Fibroblast of skin of abdomen (primary cell): ENCODE results near the gene CYB5R3.
A peak's percentile ranks its signal among the peaks of the same experiment; 100 is the strongest.
"Not testable (repeated sequence)": the region's sequence is repeated elsewhere in the genome, so short reads cannot be mapped to it uniquely, and the experiment has no call there.

Experiments
- DNase-seq: peaks from one replicate; pipeline ENCODE4 v3.0.0-alpha.2; 2013

CYB5R3 gene

DNA sequence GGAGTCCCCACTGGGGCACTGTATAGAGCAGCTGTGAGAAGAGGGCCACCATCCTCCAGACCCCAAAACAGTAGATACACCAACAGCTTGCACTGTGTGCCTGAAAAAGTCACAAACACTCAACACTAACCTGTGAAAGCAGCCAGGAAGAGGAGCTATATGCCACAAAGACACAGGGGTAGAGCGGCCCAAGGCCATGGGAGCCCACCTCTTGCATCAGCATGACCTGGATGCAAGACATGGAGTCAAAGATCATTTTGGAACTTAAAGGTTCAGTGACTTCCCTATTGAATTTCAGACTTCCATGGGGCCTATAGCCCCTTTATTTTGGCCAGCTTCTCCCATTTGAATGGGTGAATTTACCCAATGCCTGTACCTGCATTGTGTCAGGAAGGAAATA is 29.7 kb upstream of the CYB5R3 start:
- DNase-seq: no peak

DNA sequence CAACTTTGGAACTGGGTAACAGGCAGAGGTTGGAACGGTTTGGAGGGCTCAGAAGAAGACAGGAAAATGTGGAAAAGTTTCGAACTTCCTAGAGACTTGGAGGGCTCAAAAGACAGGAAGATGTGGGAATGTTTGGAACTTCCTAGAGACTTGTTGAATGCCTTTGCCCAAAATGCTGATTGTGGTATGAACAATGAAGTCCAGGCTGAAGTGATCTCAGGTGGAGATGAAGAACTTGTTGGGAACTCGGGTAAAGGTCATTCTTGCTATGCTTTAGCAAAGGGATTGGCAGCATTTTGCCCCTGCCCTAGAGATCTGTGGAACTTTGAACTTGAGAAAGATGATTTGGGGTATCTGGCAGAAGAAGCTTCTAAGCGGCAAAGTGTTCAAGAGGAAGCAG is 28.7 kb upstream of the CYB5R3 start:
- DNase-seq: not testable (repeated sequence)

DNA sequence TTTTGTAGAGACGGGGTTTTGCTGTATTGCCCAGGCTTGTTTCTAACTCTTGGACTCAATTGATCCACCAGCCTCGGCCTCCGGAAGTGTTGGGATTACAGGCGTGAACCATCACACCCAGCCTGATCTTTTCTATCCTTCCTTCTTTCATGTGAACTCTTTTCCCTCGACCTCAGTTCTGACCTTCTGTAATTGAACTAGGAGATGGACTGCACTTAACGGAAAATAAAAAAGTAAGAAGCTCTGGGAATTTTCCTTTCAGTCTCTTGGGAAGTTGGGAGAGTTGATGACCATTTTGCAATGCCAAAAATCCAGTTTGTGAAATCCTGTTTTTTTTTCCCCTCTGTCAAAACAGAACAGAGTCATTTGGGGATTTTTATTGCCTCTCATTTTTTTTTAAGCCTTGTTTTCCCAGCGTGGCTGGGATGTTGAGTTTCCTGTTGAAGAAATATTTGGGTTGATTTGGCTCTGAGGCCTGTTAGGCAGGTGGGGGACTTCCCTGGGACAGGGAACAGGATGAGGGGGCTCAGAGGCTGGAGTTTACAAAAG is 26.9 kb upstream of the CYB5R3 start:
- DNase-seq: peak; percentile 33

DNA sequence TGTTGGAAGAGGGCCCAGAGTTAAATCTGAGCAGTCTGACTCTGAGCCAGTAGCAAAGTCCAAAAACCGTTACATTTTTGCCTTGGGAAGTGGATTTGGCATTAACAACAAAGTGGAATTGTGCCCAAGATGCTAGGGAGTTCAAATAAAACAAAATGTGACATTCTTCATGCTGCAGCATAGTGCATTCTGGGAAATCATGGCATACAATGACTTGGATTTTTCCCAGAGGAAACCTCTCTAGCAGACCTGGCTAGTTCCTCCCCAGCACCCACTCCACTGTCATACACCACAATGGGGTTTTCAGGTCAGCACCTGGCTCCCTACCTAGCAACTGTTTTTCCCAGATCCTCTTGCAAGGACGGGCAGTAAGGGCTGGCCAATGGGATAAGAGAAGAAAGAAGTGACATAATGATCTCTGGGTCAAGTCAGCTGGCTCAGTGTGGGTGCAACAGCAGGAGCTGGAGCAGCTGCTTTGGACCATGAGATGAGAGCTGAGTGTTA is 24.8 kb upstream of the CYB5R3 start:
- no peak for DNase-seq

DNA sequence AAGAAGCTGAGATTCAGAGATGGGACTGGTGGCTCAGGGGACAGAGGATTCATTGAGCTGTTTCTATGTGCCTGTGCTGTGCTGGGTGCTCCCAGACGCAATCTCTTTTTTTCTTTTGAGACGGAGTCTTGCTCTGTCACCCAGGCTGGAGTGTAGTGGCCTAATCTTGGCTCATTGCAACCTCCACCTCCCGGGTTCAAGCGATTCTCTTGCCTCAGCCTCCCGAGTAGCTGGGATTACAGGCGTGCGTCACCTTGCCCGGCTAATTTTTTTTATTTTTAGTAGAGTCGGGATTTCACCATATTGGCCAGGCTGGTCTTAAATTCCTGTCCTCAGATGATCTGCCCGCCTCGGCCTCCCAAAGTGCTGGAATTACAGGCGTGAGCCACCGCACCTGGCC is 23.9 kb upstream of the CYB5R3 start:
- not testable (repeated sequence) for DNase-seq

DNA sequence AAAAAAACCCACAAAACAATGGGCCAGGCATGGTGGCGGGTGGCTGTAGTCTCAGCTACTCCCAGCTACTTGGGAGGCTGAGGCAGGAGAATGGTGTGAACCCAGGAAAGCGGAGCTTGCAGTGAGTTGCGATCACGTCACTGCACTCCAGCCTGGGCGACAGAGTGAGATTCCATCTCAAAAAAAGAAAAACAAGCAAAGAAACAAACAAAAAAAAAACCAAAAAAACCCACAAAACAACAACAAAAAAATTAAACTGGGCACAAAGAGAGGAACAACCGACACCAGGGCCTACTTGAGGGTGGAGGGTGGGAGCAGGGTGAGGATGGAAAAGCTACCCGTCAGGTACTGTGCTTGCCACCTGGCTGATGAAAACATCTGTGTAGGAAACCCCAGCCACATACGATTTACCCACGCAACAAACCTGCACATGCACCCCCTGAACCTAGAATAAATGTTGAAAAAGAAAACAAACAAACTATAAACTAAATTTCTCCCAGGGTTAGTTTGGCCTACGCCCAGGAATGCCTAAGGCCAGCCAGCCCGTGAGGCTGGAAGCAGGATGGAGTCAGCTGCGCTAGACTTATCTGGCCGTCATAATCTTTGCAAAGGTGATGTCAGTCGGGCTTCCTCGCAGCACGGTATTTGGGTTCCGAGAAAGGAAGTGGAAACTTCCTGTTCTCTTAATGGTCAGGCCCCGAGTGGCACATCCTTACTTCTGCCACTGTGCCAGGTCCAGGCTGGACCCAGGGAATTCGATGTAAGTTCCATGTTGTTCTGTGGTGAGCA is 21.9 kb upstream of the CYB5R3 start:
- no peak for DNase-seq

DNA sequence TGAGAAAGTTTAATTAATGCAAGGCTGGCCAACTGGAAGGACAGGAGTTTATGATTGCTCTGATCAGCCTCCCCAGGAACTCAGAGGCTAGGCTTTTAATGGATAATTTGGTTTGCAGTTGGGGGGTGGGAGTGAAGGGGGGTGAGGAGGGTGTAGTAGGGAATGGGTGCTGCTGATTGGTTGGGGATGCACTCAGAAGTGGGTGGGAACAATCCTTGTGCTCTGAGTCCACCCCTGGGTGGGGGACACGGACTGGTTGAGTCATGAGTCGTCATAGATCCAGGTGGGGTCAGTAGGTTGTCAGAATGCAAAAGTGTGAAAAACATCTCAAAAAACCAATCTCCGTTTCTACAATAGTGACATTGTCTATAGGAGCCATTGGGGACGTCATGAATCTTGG is 20.9 kb upstream of the CYB5R3 start:
- no peak for DNase-seq

DNA sequence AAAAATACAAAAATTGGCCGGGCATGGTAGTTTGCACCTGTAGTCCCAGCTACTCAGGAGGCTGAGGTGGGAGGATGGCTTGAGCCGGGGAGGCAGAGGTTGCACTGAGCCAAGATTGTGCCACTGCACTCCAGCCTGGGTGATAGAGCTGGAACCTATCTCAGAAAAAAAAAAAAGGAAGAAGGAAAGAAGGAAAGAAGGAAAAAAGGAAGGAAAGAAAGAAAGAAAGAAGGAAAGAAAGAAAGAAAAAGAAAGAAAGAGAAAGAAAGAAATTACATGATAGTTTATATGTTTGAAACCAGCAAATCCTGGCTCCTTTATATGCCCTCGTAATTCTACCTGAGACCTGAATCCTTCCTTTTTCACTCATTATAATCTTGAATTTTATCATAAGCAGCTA is 17.2 kb upstream of the CYB5R3 start:
- not testable (repeated sequence) for DNase-seq

DNA sequence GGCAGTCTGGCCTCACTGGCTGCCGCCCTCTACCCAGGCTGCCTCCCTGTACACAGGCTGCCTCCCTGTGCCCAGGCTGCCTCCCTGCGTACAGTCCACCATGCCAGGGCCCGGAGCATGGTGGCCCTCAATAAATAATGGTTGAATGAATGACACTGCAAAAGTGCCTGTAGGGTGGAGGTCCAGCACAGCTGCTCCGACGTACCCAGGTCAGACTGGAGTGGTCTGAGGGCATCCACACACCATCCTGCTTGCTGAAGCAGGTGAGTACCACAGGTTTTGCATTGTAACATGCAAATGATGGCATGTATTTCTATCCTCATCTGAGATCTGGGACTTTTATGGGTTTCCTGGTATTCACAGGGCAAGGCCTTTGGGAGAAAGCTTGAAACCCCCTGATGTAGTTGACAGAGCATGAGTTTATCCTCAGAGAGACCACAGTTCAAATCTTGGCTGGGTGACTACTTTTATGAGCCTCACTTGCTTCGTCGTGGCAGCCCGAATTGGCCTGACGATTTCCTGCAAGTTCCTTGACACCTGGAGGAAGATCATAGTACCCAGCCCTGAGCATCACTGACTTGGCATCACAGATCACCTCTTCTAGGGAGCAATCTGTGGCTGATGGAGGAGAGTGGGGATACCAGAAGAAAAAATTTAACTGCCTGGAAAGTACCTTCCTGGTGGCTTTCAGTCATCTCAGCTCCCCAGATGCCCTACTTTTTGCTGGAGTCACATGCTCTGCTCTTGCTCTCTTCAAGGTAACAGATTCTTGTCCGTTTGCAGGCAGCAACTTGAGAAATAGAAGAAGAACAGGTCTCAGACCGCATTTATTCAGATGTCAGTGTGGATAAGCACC is 16.0 kb upstream of the CYB5R3 start:
- no peak for DNase-seq

DNA sequence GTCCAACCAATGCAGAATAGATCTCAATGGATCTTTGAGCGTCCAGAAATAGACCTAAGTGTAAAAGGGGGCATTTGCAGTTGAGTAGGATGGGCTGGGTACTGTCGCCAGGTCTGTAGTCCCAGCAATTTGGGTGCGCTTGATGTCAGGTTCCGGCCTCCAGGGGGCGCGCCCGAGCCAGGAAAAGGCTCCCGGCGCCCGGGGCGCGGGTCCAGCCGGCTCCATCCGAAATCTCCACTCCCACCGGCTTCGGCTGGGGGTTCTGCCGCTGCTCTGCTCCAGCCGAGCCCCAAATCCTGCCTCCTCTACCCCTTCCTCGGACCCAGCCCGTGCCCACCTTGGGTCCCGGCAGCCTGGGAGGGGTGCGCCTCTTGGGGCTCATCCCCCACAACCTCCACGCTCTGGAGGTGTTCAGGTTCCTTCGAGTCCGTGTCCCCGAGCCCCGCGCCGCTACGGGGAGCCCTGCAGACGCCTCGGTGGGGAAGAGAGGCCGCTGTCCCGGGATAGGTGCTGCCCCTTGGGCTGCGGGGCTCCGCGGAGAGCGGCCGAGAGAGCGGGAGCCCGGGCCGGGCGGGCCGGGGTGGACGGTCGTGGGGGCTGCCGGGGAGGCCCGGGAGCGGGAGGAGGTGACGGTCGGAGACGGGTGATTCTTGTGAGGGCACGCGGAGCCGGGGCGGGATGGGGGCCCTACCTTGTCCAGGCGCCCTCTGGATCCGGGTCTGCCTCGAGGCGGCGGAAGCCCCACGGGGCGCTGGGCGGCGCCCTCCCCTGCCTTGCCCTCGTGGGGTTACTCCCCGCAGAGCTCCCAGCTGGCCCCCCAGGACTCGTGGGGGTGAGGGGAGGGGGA is 13.0 kb upstream of the CYB5R3 start:
- peak; percentile 67 for DNase-seq

DNA sequence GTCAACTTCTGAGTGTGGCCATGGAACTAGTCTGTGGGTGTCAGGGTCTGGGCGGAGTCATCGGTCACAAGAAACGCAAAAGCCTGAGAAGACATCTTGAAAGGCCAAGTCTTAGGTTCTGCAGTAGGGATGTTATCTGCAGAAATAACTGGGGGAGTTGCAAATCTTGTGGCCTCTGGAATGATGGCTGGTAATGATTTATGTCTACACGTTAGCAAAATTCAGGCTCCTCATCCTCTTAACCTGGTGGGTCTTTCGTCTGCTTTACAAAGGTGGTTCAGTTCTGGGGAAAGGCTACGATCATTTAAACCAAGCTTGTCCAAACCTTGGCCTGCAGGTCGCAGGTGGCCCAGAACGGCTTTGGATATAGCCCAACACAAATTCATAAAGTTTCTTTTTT is 7.4 kb upstream of the CYB5R3 start:
- DNase-seq: no peak

DNA sequence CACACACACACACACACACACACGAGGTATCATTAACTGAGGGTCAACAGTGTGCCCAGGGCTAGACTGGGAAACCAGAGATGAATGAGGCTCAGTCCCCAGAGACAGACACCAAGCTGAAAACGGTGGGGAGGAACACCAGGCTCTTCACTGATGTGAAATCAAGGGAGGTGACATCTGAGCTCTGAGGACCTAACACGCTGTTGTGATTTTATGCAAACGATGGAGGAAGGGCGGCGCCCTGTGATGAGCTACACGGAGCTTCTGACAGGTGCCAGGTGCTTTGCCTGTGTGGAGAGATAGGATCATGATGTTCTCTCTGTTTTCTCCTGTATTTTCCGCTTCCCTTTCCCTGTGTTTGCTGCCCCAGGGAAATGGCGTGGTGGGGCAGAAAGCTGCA is 6.5 kb upstream of the CYB5R3 start:
- no peak for DNase-seq

DNA sequence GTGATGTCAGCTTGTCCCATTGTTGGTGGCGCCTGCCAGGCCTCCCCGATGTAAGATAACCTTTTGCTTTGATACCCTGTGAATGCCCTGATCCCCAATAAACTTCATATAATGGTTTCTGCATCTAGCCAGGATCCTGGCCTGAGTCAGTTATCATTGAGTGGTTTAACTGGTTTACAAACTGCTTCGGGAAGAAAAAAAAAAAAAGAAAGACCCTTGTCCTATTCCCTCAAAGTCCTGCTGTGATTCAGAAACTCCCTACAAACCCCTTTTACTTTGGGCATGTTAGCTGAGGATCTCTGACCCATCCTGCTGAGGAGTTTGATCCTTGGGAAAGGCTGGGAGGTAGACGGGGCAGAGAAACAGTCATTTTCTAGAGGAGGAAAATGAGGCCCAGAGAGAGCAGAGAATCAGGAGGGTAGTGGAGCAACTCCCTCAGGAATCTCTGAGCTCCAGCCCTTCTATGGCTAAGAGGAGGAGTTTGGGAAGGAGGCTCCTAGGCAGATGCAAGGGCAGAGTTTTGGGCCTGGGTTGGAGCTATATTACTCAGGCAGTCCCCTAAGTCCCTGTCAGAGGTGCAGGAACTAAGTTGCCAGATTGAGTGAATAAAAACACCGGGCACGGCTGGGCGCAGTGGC is 5.4 kb upstream of the CYB5R3 start:
- no peak for DNase-seq

DNA sequence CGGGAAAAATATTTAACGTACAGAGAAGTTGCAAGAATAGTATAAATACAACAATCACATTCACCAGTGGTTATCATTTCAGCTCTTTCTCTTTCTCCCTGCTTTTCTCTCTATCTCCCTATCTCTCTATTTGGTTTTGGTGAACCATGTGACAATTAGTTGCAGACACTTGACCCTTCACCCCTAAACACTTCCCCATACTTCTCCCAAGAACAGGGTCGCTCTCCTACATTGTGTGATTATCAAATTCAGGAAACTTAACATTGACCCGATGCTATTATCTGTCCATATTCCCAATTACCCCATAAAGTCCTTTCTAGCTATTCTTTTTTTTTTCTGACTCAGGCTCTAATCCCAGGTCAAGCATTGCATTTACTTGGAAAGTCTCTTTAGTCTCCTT is 4.8 kb upstream of the CYB5R3 start:
- no peak for DNase-seq

DNA sequence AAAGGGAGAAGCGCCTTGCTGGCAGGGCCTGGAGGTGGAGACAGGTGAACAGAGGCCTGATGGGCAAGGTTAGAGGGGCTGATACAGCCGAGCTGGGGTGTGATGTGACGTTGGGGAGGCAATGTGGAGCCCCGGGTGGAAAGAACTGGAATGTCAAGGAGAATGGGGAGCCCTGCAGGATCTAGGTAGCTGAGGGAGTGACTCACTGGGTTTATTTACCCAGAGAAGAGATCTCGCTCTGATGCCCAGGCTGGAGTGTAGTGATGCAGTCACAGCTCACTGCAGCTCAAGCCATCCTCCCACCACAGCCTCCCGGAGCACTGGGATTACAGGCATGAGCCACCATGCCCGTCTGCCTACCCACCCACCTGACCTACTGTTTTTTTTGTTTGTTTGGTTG is 1.9 kb upstream of the CYB5R3 start:
- no peak for DNase-seq

DNA sequence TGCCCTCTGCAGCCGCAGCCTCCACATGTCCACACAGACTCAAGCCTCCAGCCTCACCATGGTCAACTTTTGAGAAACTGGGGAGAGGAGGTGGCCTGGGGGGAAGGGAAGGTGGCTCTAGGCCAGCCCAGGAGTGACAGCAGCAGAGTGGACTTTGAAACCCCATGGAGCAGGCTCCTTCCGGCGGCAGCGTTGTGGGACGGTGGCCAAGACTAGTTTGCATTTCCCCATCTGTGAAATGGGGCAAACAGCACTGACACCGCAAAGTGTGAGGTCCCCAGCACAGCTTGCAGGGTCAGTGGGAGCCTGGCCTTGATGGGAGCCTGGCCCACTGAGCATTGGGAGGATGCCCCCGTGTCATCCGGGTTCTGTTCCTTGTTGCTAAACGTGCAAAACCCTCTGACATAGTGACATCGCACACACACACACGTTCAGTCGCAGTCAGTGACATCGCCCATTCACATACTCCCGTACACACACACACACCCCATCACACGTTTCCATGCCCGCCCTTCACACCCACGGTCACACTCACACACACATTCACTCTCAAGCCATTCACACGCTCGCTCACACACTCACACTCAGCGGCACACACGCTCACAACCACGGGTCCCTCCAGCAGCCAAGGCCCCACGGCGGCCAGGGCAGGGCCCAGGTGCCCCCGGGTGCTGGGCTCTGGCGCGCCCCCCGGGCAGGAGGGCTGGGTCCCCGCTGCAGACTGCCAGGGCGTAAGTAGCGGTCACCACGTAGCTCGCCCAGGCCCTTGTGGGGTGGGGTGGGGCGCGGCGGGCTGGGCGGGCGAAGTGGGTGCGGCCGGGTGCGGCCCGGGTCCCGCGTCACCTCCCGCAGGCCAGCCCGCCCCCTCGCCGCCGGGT is 585 bp downstream of the CYB5R3 start:
- DNase-seq: no peak

DNA sequence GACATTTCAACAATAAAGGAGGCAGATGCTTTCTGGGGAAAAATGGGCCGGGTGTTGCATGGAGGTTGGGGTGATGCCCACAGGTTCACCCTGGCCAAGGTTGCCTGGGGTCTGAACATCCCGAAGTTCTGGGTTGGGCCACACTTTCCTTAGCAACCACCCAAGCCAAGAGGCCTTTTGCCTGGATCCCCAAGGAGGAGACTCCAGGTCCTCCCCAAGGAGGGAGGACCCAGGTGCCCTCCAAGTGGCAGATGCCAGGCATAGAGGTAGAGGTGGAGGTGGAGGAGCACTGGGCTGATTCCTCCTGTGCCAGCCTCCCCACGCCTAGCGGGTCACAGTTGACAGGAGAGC is 1.2 kb downstream of the CYB5R3 start:
- DNase-seq: no peak

DNA sequence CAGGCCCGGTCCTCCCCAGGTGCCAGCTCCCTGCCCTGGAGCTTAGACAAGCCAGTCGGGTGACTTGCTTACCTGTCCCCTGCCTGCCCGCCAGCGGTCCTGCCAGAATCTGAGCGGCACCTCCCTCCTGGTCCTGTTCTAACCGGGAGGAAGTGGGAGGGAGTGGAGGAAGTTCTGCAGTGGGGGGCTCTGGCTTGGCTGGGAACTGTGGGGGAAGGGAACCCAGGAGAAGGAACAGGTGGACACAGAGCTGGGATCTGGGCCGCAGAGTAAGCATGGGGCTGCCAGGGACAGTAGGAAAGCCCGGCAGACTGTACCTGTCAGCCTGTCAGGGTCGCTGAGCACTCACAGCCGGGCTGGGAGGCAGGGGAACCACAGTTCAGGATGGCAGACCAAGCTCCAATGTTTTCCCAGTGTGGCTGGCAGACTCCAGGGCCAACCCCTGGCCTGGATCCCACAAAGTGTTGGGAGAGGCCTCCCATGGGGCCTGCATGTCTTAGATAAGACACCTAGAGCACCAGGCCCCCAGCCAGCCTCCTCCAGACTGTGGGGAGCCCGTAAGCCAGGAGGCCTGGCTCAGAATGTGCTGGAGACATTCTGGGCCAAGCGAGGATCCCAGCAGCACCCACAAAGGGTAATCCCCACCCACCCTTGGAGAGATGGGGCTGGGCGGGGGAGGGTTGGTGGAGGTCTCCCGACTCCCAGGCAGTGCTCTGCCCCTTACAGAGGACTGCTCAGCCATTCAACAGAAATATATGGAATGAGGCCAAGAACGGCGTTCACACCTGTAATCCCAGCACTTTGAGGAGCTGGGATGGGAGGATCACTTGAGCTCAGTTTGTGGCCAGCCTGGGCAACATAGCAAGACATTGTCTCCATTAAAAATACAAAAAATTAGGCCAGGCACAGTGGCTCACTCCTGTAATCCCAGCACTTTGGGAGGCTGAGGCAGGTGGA is 2.3 kb downstream of the CYB5R3 start:
- no peak for DNase-seq

DNA sequence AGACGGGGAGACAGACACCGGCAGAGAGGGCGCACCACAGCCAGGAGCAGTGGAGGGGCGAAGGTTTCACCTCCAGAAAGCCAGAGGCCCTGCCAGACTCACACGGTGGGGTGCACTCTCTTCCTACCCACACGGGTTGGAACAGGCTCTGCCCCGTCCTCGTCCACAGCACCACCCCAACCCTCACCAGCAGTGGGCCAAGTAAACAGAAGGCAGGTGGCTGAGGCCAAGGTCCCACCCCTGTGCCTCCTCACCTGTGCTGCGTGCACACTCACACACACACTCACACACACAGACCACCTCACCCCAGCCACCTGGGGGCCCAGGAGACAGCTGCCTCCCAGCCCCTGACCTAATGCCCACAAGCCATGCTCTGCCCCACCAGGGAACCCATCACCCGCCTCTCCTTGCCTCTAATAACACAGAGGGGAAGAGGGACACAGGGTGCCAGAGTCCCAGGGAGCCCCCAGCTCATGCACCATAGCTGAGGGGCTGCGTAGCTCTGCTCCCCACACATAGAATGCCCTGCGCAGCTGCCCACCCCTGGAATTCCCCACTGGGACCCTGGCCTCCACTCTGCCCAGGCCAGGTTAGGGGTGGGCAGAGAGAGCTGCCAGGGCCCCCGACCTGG is 3.1 kb downstream of the CYB5R3 start:
- DNase-seq: no peak
